ENCODE data around the gene NBEAL1. TPM values are rescaled to one million over a fixed set of nuclear protein-coding genes. Genes with fewer than 3 reads are reported as not detected.

Gene NBEAL1
- 15.3 and 27.0 TPM in 2 replicates for total RNA-seq

DNA sequence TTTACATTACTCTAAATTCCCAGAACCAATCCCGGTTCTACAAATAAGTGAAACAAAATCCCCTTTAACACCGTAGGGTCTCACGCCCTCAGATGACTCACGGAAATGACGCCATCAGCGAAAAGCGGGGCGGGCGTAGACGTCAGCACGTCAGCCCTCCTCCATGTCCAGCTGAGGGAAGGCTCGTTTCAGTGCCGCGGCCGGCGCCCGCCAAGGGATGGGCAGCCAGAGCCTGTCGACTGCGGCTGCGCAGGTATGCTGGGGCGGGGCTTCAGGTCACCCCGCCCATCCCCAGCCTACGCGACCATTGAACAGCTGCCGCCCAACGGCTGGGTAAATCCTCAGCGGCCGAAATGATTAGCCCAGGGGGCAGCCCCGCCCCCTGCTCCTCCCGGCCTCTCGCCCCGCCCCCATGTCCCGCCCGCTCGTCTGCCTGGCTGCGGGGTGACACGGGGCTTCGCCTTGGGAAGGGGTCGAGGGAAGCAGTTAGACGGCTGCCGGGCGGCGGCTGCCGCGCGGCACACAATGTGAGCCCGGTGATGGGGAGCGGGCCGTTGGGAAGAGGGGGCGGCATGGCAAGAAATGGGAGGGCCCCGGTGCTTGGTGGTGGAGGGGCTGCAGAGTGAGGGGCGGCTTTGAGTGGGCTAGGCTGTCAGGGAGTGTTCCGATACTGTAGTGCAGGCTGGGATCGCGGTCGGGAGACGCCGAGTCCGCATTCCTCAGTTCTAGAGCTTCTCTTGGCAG lies at the start of gene NBEAL1:
NBEAL1 (plus strand) TSS at position 420 of the 744 bp plus-strand sequence. CDS start 1,510 bp downstream, outside the sequence.

DNA sequence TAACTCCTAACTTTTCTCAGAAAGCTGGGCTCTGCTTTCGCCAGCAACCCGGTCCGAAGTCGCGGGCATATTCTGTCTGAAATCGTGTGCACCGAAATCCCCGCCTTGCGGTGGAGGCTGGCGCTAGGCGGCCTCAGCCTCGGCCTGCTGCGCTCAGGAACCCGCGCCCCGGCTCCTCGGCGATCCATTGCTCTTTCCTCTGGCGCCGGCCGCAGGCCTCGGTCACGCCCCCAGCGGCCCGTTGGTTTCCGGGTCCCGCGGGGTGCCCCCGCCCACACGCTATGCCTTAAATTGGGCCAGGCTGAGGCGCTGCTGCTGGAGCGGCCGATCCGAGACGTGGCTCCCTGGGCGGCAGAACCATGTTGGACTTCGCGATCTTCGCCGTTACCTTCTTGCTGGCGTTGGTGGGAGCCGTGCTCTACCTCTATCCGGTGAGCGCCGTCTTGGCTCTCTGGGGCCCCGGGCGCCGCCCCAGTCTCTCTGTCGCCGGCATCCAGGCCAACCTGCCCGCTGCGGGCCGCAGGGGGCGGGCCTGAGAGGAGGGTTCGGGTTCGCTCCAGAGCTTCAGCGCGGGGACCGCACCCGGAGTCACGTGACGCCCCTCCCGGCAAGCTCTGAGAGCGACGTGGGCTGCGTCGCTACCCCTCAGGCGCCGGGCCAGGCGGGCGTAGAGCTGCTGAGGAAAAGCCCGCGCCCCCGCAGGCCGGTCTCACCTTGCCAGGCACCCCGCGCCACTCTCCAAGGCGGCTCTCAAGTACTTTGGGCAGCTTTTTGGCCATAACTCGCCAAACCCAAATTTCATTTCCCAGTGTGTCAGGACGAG lies 224.2 kb downstream of the NBEAL1 start, which contains the start of gene CYP20A1:
CYP20A1 (plus strand) TSS at position 315 of the 823 bp plus-strand sequence; CDS start at position 360, 45 bp downstream.

Other genes starting within 250 kb of the NBEAL1 start
- 1.3 and 1.8 TPM in 2 replicates for gene ICA1L, start 143.1 kb upstream of the NBEAL1 start, total RNA-seq
- 39.0 and 47.3 TPM in 2 replicates for gene WDR12, start 103.2 kb upstream of the NBEAL1 start, total RNA-seq
- gene CARF, start 102.6 kb upstream of the NBEAL1 start, total RNA-seq: 1.7 and 2.6 TPM in 2 replicates
- gene CYP20A1, start 224.1 kb downstream of the NBEAL1 start, total RNA-seq: 25.7 and 34.5 TPM in 2 replicates